Ishikawa (cell line): ENCODE results near the gene TNFAIP3.

Experiments used
- CEBPB ChIP-seq: IDR thresholded peaks from 2 replicates; pipeline ENCODE4 v1.6.1; 2012
- CREB1 ChIP-seq: IDR thresholded peaks from 2 replicates; pipeline ENCODE4 v1.6.1; 2012; ENCODE audit warnings: low read depth
- EGR1 ChIP-seq: IDR thresholded peaks from 2 replicates; pipeline ENCODE4 v1.6.1; 2012
- EP300 ChIP-seq: IDR thresholded peaks from 2 replicates; pipeline ENCODE4 v1.6.1; 2012; ENCODE audit warnings: borderline replicate concordance
- FOXM1 ChIP-seq: IDR thresholded peaks from 2 replicates; pipeline ENCODE4 v1.6.1; 2012; ENCODE audit warnings: low read depth, borderline replicate concordance
- MAX ChIP-seq: IDR thresholded peaks from 2 replicates; pipeline ENCODE4 v1.6.1; 2012
- NFIC ChIP-seq: IDR thresholded peaks from 2 replicates; pipeline ENCODE4 v1.6.1; 2012
- RAD21 ChIP-seq: IDR thresholded peaks from 2 replicates; pipeline ENCODE4 v1.6.1; 2012; ENCODE audit warnings: low read depth
- REST ChIP-seq: IDR thresholded peaks from 2 replicates; pipeline ENCODE4 v1.6.1; 2012; ENCODE audit warnings: low read depth, mild to moderate bottlenecking
- TAF1 ChIP-seq: IDR thresholded peaks from 2 replicates; pipeline ENCODE4 v1.6.1; 2012; ENCODE audit warnings: low read depth, mild to moderate bottlenecking
- TCF12 ChIP-seq: IDR thresholded peaks from 2 replicates; pipeline ENCODE4 v1.6.1; 2012; ENCODE audit warnings: low read depth
- TEAD4 ChIP-seq: IDR thresholded peaks from 2 replicates; pipeline ENCODE4 v1.6.1; 2012
- USF1 ChIP-seq: IDR thresholded peaks from 2 replicates; pipeline ENCODE4 v1.6.1; 2012
- YY1 ChIP-seq: IDR thresholded peaks from 2 replicates; pipeline ENCODE4 v1.6.1; 2012; ENCODE audit warnings: low read depth
- ZBTB7A ChIP-seq: IDR thresholded peaks from 2 replicates; pipeline ENCODE4 v1.6.1; 2012; ENCODE audit warnings: low read depth

The TNFAIP3 gene

GRCh38 chr6:137903274-137903932 is 36.3 kb downstream of the TNFAIP3 start:
- TF ChIP-seq TEAD4 (no peak), ZBTB7A (no peak), TCF12 (no peak)

- TF ChIP-seq CEBPB (peak; percentile 32; the same call in 1 of the 2 replicates), ZBTB7A (no peak)
Measured at GRCh38 chr6:137903933-137904821, 37.1 kb downstream of the TNFAIP3 start.

GRCh38 chr6:137904822-137905617 is 38.0 kb downstream of the TNFAIP3 start:
- no peak for TF ChIP-seq TCF12
- no peak for TF ChIP-seq RAD21
- no peak for TF ChIP-seq FOXM1
- TF ChIP-seq REST = no peak
- TF ChIP-seq TAF1 = no peak
- no peak for TF ChIP-seq TEAD4
- no peak for TF ChIP-seq EP300
- no peak for TF ChIP-seq ZBTB7A
- no peak for TF ChIP-seq CREB1
- TF ChIP-seq EGR1 = no peak
- TF ChIP-seq NFIC = no peak
- no peak for TF ChIP-seq CEBPB
- no peak for TF ChIP-seq USF1
- no peak for TF ChIP-seq MAX
- no peak for TF ChIP-seq YY1

- TF ChIP-seq EGR1 (no peak), TCF12 (no peak), CREB1 (no peak), NFIC (no peak), USF1 (no peak), CEBPB (no peak), TEAD4 (no peak), RAD21 (no peak), YY1 (no peak), REST (no peak), MAX (no peak), ZBTB7A (no peak), TAF1 (no peak), FOXM1 (no peak), EP300 (no peak)
Measured at GRCh38 chr6:137906020-137906472, 39.0 kb downstream of the TNFAIP3 start.

GRCh38 chr6:137907170-137907569 is 40.1 kb downstream of the TNFAIP3 start:
- TF ChIP-seq REST = no peak
- no peak for TF ChIP-seq RAD21
- no peak for TF ChIP-seq CEBPB
- no peak for TF ChIP-seq MAX
- no peak for TF ChIP-seq USF1
- no peak for TF ChIP-seq ZBTB7A
- TF ChIP-seq EGR1 = no peak
- no peak for TF ChIP-seq TAF1
